ENCODE measurements around the gene INPPL1. TPM values are rescaled to one million over a fixed set of nuclear protein-coding genes. Genes with fewer than 3 reads are reported as not detected.

INPPL1 gene
- total RNA-seq, 1 donor from 2014 or later: 214 TPM

DNA sequence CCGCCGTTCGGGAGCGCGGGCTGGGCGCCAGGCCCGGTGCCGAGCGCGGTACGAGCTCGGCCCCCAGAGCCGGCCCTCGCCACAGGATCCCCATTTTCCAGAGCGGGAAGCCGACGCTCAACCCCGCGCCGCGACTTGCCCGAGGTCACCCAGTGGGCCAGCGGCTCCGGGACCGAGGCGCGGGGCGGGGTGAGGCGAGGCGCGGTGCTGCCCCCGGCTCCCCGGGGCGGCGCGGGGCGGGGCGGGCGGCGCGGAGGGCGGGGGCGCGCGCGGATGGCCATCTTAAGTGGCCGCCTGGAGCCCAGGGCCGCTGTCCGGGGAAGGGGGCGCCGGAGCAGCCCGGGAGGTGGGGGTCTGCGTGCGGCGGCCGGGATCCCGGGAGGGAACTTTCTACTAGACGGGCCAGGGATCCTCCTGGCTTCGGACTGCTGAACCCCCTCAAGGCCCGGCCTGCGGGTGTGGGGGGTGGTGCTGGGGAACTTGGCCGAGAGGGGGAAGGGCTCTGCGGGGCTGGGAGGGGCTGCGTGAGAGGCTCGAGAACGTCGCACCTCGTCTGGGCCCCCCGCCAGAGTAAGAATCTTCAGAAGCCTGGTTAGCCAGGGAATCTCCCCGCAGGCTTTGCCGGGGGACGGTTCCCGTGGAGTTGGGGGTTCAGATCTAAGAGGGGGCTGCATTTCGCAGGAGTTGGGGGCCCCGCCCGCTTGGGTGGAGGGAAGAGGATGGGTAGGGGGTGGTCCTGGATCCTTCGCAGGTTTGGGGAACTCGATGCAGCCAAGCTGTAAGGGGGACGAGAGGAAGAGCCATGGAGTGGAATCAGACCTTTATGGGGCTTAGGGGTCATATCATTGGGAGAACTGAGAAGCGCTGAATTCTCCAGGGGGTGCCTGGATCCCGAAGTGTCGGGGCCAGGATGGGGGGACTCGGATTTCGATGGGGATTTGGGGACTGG lies 678 bp upstream of the INPPL1 start:
- Mint-ChIP-seq H3K27ac (ENCODE audit: unreplicated experiment) (peak overlapping the region; percentile 91), H3K9me3 (ENCODE audit: low read depth) (no peaks in the 10 kb centered on the region), H3K27me3 (ENCODE audit: low read depth) (no peaks in the 10 kb centered on the region), H3K36me3 (ENCODE audit: low read depth) (peaks cover 6% of the 10 kb centered on the region), H3K4me1 (ENCODE audit: low read depth) (peaks cover 39% of the 10 kb centered on the region), H3K4me3 (ENCODE audit: unreplicated experiment) (peak overlapping the region; percentile 96)
- TF ChIP-seq, protein P1, sequence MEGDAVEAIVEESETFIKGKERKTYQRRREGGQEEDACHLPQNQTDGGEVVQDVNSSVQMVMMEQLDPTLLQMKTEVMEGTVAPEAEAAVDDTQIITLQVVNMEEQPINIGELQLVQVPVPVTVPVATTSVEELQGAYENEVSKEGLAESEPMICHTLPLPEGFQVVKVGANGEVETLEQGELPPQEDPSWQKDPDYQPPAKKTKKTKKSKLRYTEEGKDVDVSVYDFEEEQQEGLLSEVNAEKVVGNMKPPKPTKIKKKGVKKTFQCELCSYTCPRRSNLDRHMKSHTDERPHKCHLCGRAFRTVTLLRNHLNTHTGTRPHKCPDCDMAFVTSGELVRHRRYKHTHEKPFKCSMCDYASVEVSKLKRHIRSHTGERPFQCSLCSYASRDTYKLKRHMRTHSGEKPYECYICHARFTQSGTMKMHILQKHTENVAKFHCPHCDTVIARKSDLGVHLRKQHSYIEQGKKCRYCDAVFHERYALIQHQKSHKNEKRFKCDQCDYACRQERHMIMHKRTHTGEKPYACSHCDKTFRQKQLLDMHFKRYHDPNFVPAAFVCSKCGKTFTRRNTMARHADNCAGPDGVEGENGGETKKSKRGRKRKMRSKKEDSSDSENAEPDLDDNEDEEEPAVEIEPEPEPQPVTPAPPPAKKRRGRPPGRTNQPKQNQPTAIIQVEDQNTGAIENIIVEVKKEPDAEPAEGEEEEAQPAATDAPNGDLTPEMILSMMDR (IDR thresholded peaks at IDR 0.05): no peak
- DNase-seq (ENCODE audit: low spot score): no peak

DNA sequence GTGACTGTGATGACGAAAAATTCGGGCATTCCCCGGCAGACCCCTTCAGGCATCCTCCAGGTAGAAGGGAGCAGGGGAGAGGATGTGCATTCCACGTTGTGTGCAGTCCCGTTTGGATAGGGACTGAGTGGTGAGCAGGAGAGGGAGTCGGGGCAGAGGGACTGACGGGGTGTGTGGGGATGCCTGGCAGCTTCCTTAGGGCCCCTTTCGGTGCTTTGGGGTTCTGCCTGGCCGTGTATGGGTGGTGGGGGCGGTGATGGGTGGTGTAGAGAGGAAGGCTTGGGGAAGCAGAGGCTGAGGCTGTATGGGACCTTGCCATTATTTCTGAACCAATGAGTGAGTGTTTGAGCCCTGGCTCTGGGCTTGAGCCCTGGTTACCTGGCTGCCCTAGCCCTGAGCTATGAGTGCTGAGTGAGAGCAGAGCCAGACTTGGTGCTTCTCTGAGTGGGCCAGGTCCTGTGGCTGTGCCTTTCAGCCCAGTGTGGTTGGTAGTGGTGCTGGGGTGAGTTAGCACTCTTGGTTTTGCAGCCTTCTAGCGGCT lies 914 bp downstream of the INPPL1 start:
- peak overlapping the region; percentile 51 for H3K27ac Mint-ChIP-seq (ENCODE audit: unreplicated experiment)
- peak overlapping the region; percentile 92 for H3K4me3 Mint-ChIP-seq (ENCODE audit: unreplicated experiment)
- H3K36me3 Mint-ChIP-seq (ENCODE audit: low read depth): peaks cover 17% of the 10 kb centered on the region
- no peak for DNase-seq (ENCODE audit: low spot score)
- H3K27me3 Mint-ChIP-seq (ENCODE audit: low read depth): no peaks in the 10 kb centered on the region
- TF ChIP-seq, protein P1 (IDR thresholded peaks at IDR 0.05): no peak
- H3K9me3 Mint-ChIP-seq (ENCODE audit: low read depth): no peaks in the 10 kb centered on the region
- peaks cover 43% of the 10 kb centered on the region for H3K4me1 Mint-ChIP-seq (ENCODE audit: low read depth)

DNA sequence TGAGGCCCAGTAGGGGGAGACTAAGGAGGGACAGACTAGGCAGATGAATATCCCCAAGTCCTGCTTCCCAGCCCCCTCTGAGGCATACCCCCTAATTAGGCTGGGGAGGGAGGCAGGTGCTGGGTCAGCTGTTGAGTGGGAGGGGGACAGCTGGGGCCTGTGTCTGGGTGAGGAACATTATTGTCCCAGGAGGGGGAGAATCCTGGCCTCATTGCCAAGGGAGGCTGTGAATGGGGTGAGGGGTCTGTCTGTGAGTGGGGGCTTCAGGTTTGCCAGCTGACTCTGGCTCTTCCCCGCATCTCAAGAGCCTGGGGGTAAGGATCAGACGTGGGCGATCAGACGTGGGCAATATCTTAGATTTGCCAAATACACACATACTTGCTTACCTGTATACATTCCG lies 2.1 kb downstream of the INPPL1 start:
- no peaks in the 10 kb centered on the region for H3K27me3 Mint-ChIP-seq (ENCODE audit: low read depth)
- TF ChIP-seq, protein P1 (IDR thresholded peaks at IDR 0.05): no peak
- no peak overlapping the region for H3K4me3 Mint-ChIP-seq (ENCODE audit: unreplicated experiment)
- H3K4me1 Mint-ChIP-seq (ENCODE audit: low read depth): peaks cover 43% of the 10 kb centered on the region
- peaks cover 27% of the 10 kb centered on the region for H3K36me3 Mint-ChIP-seq (ENCODE audit: low read depth)
- DNase-seq (ENCODE audit: low spot score): no peak
- no peaks in the 10 kb centered on the region for H3K9me3 Mint-ChIP-seq (ENCODE audit: low read depth)
- no peak overlapping the region for H3K27ac Mint-ChIP-seq (ENCODE audit: unreplicated experiment)

DNA sequence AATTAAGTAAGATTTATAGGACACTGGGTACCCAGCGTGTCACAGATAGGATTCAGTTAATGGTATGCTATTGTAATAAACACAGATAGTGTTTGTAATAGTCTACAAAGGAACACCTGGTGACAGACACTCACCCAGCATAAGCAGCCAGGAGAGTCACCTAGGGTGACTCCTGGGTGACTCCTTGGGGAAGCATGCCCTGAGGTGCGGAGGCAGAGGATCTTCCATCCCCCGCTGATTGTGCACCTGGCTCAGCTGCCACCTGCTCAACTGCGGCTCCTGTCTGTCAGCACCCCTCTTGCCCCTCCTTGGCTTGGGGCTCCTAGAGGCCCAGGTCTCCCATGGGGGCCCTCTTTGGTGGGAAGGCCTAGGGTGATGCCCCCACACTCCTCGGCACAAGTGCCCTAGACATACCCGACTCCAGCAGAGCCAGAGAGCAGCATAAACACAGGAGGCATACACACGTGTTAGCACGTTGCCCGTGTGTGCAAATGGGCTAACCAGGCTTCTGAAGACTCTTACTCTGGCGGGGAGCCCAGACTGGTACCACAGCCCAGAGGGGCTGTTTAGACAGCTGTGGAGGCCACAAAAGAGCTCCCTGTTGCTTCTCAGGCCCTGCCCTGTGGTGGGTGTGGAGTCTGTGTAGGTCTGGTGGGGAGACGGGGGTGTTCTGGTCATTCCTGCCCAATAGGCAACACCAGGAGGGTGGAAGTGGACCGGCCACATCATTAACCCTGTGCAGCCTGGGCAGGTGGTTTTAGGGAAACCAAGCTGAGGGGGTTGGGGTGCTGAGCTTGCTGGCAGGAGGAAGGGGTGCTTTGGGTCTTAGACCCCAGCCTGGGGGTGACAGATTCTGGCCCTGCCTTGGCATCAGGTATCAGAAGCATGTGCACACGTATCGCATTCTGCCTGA lies 3.0 kb downstream of the INPPL1 start:
- Mint-ChIP-seq H3K27ac (ENCODE audit: unreplicated experiment) (no peak overlapping the region), H3K4me1 (ENCODE audit: low read depth) (peaks cover 39% of the 10 kb centered on the region), H3K4me3 (ENCODE audit: unreplicated experiment) (no peak overlapping the region), H3K27me3 (ENCODE audit: low read depth) (no peaks in the 10 kb centered on the region), H3K9me3 (ENCODE audit: low read depth) (no peaks in the 10 kb centered on the region), H3K36me3 (ENCODE audit: low read depth) (peaks cover 34% of the 10 kb centered on the region)
- DNase-seq (ENCODE audit: low spot score): peak; percentile 84
- TF ChIP-seq, protein P1 (IDR thresholded peaks at IDR 0.05): no peak
